Activated CD8-positive, alpha-beta memory T cell treated with anti-CD3 and anti-CD28 coated beads for 4 hours (primary cell): ENCODE data around the gene NCF2.

ENCODE experiments used
- DNase-seq, 2 donors: peaks; one replicate each; pipeline ENCODE4 v3.0.0-alpha.2; 2020; ENCODE audit warnings: low read depth in 2 of 2

Gene NCF2

DNA sequence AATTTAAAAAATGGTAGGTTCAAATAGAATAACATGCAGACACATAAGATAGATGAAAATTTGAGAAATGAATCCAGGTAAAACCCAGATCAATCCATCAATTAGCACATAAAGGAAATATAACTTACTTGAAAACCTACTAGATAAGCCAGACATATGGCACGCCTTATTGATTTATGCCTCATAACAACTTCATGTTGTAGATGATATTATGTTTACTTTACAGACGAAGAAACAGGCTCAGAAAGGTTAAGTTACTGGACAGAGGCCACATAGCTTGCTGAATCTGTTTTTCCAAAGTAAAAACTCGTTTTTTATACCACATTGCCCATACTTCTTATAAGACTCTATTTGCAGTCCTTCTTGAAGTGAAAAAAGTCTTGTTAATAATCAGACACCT lies 22.1 kb upstream of the NCF2 start:
- DNase-seq: no peak

DNA sequence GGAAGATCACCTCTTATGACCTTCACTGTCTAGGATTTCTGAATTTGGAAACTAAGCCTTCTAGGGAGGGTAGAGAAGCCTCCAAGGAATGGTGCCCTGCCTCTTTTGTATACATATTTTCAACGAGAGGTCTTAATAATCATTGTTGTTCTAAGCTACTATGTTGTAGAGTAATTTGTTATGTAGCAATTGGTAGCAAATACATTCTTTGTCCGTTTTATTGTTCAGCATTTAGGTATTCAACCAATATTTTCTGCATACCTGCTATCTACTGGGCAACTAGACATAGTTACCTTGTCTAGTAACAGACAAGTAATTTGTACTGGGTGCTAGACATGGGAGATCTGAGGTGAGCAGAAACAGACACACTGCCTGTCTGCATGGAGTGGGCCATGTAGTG lies 20.8 kb upstream of the NCF2 start:
- DNase-seq: no peak

DNA sequence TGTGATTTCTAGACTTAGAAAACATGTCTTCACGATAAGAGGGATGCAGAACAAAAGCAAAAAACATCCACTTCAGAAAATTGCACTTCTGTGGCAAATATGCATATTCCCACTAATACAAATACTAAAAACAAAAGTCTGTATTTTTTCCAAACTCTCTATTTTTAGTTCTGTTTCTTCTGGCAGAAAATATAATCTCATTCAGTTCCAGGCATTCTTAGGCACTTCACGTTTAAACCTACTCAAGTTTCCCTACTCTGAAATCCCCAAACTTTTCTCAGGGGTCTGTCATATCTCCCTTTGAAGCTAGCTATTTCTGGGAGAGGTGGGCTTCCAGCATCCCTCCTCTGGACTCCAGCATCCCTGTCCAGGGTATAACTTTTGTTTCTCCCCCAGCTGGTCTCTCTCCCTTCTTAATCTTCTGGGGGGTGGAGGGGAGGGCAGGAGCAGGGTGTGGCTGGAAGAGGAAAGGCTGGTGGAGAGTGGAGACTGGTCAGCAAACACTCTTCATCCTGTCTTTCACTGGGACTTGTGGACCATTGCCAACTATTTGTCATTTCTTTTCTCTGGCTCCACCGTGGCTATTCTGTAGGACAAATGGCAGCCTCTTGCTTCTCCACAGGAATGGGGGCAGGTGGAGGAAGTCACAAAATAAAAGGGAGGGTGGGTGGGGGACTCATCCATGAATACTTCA lies 19.6 kb upstream of the NCF2 start:
- no peak for DNase-seq

DNA sequence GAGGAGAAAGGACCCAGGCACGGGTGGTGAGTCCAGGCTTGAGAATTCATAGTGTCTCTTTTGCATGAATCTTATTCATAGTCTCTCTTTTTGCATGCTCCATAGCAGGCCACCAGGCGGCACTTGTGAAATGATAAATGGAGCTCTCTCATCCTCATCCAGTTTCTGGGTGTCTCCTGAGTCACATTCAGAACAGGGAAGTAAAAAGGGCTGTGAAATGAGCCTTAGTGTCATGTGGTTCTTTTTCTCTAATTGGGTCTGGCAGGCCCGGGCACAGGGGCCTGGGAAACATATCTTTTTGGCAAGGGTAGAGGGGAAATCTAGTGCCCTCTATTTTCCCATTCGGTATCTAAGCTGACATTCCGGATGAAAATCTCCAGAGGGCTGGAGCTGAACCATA lies 19.1 kb upstream of the NCF2 start:
- DNase-seq: no peak

DNA sequence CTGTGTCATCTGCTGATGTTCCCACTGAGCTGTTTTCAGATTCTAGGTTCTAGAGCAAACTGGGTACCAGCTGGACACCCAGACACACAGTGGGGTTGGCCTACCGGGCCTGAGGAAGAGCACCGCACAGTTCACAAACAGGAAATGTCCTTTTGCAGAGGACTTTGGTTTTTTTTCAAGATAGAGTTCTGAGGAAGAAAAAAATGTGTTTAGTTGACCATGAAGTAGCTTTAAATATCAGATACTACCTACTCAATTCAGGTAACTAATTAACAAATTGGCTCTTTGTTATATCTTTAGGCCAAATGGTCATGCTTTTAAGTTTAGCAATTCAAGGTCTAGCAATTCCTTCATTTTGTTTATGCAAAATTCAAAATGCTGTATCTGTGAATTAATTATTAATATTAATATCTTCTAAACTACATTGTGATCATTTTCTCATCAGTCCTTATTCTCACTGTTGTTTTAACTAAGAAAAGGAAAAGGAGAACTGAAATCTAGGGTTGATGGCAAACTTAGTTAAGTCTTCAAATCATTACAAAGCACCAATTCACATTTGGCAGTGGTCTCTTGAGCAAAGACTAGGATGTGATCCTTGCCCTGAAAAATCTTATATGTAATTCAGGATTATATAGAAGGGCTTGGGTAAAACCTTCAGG lies 17.2 kb upstream of the NCF2 start:
- no peak for DNase-seq

DNA sequence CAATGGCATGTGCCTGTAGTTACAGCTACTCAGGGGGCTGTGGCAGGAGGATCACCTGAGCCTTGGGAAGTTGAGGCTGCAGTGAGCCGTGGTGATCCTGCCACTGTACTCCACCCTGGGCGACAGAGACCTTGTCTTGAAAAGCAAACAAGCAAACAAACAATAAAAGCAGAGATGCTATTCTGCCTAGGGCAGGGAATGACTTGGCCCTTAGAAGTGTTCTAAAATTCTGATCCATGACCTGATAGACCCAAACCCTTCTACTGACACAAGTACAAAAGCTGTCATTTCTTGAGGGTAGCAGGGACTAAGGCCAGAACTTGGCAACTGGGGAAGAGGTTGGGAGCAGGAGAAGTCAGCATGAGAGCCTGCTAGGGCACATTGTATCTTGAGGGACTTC lies 15.6 kb upstream of the NCF2 start:
- no peak for DNase-seq

DNA sequence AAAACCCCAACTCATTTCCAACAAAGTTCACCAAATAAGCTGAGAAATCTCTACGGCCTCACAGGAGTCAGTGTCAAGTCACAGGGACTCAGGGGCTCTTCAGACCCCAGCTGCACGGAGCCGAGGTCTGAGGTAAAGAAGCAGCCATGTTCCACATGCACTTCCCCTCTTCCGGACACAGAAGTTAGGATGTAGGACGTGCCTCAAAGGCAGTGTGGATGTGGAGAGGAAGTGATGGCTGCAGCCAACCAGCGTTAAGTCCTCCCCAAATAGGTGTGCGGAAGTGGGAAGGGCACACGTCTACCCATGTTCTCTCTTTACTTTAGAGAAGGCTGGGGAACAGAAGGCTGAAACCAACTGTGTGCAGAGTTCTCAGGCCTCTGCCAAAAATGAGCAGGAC lies 14.6 kb upstream of the NCF2 start:
- DNase-seq: no peak

DNA sequence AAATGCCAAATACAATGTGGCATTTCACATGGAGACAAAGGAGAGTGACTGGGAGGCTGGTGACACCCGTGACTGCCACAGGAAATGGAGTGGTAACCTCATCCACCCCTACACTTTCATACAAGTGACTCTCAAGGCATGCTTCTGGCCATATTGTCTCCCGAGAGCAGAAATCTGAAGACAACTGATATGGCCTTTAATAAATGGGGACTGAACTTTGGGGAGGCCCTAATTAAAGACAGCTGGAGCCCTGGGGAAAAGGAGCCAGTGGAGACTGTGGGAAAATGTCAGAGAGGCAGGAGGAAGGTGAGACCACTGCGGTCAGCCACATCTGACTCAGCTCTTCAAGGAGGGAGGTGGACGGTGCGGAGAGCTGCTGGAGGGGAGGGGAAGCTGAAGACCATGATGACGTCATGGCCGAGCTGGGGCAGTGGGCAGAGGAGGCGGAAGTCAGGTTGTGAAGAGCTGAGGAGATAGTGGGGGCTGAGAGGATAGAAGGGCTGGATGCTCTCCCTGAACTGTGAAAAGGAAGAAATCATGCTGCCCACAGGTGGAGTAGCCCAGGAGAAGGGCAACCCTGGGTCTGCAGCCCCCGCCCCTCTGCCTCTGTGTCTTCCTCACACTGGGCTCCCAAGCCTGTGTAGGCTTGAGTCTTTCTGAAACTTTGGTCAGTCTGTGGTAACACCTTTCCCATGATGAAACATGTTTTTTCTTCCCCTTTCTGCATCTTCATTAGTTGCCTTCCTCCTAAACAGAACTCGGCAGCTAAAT lies 14.0 kb upstream of the NCF2 start:
- no peak for DNase-seq

DNA sequence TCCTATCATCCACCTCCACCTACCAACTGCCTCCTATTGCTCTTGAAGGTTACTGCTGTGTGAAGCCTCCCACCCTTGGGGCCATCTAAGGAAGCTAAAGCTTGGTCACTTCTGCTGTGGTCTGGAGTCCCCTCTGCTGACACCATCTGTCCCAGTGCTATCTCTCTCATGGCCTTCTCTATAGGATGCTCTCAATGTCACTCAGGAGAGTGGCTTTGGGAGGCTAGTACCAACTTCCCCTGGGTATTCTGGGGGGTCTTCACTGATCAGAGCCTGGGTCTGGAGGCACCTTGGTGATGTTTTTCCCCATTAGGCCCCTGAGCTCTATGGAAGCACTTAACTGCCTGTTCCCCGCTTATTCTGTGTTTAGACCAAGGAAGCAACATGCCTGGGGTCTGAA lies 12.3 kb upstream of the NCF2 start:
- DNase-seq: no peak

DNA sequence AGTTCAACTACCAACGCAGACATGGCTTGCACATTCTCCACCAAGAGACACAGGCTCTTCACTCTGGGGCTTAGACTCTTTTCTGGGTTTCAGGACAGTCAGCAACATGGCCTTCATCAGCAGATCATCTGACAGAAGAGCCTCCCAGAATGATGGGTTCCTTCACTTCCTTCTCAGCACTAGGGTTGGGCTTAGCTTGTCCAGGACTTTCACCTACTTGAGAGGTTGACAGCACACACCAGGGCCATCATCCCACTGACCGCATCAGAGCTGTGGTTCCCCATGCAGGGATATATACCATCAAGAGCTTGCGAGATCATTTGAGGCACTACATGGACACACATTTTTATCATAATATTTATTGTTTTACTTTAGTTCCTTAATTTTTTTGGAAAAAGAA lies 10.4 kb upstream of the NCF2 start:
- no peak for DNase-seq

DNA sequence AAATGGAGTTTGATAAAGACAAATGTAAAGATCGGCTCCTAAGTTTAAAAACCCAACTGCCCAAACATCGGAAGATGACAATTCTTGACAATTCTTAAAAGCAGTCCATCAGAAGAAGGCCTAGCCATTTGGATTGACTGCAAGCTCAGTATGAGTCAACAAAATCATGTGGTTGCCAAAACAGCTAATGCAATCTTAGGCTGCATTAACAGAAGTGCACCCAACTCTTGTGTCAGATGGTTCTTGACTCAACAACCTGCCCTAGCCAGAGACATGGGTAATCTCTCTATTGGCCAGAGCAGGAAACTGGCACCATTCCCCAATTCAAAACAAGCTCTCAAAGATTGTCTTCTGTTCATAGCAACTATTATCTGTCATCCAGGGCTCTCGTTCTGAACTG lies 9.9 kb upstream of the NCF2 start:
- no peak for DNase-seq

DNA sequence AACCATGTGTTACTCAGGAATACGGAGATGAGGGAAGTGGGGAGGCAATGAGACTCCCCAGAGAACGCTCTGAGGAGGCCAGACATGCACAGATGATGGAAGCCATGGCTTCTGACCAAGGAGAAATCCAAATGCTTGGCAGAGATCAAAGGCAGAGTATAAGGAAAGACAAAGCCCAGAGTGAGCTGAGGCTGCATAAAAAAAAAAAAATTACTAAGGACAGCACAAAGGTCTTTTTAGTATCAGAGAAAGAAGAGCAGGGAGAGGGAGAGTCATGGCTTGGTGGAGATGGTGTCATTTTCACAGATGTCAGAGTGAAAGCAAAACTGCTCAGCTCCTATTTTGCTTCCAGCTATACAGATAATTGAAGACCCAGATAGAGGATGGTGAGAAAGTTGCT lies 8.1 kb upstream of the NCF2 start:
- no peak for DNase-seq

DNA sequence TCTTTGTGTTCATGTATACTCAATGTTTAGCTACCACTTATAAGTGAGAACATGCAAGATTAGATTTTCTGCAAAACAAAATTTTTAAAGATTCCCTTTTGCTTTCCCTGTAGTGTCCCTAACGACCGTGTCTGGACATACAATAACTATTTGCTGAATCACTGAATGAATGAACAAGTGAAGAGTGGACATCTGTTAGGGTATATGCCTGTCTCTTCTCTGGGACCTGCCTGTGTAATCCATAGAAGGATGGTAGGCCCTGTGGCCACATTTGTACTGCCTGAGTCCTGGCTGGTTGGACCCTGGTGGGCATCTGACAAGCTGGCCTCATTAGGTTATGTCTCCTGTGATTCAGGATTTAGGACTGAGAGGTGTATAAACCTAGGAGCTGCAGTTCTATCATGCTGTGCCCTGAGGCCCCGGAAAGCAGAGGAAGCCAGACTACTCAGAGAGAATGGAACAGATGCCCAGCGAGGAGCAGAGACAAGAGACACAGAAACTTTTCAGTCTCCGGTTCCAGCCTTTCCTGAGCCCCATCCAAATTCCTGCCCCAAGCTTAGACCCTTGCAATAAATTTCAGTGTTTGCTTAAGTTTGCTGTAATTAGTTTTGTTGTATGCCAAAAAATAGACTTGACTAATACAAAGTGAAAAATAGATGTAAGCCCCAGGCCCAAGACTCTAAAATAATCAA lies 7.5 kb upstream of the NCF2 start:
- no peak for DNase-seq

DNA sequence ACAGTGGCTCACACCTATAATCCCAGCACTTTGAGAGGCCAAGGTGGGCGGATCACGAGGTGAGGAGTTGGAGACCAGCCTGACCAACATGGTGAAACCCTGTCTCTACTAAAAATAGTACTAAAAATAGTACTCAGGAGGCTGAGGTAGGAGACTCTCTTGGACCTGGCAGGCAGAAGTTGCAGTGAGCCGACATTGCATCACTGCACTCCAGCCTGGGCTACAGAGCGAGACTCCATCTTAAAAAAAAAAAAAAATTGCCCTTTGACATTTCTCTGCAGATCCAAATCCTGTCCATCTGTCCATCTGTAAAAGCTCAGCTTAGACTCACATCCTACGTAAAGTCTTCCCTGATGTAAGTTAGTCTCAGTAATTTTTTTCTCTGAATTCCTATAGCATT lies 6.2 kb upstream of the NCF2 start:
- DNase-seq: no peak

DNA sequence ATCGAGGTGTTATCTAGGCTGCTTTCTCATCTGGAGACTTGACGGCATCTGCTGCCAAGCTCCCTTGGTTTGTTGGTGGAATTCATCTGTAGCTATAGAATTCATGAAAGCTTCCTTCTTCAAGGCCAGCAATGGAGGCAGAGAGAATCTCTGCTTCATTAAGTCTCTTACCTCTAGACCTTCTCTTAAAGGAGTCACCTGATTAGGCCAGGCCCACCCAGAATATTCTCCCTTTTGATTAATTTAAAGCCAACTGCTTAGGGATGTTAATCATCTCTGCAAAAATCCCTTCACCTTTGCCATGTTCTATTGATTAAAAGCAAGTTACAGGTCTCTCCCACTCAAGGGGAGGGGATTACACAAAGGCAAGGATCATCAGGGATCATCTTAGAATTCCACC lies 5.3 kb upstream of the NCF2 start:
- no peak for DNase-seq

DNA sequence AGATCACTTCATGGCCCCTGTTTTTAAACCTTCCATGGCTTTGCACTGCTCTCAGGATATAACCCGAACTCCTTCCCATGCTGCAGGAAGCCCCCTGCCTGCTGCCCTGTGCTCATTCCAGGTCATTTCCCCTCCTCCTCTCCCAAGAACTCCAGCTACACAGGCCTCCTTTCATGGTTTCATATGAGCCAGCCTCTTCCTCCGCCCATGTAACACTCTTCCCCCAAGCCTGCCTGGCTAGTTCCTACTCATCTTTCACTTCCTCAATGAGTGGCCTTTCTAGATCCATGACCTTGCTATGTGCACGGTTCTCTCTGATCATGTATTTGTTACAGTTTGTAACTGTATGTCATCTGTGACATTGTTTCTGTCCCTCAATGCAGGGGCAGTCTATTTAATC lies 3.1 kb upstream of the NCF2 start:
- no peak for DNase-seq

DNA sequence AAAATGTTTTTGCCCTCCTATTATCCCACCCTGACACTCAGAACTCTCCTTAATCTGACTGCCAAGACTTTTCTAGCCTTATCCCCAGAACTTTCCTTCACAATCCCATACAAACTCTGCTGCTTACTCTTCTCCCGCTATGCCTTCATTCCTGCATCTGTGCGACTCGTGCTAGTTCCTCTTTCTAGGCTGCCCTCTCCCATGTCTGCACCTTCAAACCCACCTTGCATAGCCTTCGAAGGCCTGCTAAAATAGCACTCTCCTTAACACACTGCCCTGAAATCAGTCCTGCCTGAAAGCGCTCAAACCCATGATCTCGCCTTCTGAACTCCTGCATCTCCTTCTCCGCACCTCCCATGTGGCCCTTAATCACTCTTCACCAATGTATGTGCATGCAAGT lies 2.5 kb upstream of the NCF2 start:
- no peak for DNase-seq

DNA sequence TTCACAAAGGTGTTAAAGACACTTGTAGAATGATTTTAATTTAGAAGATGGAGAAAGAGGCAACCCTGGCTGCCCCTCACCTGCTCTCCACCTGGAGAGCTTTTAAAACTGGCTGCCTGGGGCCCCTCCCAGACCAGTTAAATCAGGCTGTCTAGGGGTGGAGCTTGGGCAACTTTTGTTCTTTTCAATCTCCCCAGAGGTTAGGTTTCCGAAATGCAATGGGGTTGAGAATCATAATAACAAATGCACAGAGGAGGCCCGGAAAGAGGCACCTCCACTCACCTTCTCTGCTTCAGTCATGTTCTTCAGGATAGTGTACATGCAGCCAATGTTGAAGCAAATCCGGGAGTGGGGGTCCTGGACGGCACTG lies 400 bp downstream of the NCF2 start:
- no peak for DNase-seq

DNA sequence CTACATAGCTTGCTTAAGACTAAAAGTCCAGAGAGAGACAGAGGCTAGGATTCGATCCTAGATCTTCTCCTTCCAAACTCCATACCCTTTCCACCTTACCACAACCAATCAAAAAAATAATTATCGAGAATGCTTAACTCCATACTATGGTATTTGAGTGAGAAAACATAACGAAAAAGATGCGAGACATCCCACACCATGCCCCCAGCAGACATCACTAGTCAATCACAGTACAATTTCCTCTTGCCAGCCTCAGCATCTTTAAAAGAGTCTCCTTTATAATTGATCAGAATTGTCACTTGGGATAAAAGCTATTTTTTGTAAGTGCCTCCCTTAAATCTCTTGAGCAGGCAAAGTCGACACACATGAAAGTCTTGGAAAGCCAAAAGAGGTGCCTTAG lies 875 bp downstream of the NCF2 start:
- DNase-seq: no peak

DNA sequence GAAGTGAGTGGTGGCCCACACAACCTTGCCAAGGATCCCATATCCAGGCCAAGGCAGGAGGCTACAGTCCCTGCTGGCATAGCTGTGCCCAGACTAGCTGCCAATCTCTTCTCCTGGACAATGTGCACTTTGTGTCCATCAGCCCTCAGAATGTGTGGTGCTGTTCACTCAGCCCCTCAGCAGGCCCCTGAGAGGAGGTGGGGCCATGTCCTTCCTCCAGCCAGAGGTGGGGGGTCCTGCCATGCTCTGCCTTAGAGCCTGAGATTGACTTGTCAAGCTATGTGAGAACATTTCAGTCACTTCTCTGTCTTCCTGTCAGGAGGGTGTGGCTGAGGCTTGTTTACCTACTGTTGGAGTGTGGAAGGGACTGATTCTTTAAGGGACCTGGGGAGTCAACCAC lies 1.4 kb downstream of the NCF2 start:
- no peak for DNase-seq

DNA sequence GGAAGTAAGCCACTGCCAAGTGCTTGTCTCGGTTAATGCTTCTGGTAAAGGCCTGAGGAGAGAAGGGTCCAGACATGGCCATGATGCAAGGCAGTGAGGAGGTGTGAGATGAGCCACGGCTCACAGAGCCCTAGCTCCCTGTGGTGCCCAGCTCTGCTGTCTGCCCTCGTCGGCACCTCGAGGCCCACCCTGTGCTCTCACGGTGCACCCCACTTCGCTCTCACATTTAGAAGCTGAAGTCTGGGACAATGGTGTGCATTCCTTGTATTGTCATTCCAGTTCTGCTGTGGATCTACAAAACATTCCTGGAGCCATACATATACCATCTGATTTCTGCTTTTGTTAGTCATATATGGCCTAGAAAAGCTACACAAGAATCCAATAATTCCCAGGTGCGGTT lies 3.3 kb downstream of the NCF2 start:
- no peak for DNase-seq

DNA sequence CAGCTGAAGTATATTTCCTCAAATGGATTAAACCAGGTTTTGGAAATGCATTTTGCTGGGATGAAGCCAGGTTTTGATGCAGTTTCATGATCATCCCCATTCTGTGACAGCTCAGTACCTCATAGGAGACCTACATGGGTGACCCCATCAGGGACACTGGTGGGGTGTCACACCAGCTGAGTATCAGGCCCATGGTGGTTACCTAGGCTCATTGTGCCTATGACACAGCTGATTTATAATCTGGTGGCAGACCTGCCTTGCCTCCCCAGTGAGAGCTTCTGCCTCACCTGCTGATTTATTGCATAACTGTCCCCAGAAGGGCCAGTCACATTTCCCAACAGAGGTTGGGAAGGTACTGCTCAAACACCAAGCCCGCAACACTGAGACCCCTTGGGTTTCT lies 3.8 kb downstream of the NCF2 start:
- DNase-seq: no peak

DNA sequence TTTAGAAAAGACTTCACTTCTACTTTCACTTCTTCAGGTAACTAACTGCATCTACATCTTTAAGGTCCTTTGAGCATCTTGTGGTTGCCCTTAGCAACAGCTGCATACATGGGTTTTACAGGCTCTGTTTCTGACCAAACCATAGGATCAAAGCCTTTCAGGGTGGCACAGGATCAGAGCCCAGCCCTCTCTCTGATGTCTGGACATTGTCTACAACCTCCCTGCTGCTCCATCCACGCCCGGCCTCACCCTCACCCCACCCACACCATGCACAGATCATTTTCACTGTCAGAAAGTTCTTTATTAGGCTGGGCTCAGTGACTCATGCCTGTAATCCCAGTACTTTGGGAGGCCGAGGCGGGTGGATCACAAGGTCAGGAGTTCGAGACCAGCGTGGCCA lies 5.2 kb downstream of the NCF2 start:
- no peak for DNase-seq
